CD8-positive, alpha-beta memory T cell (primary cell): ENCODE data around the gene FAM200B. TPM values are rescaled to one million over a fixed set of nuclear protein-coding genes. Genes with fewer than 3 reads are reported as not detected.
A peak's percentile ranks its signal among the peaks of the same experiment; 100 is the strongest.

Source experiments
- CTCF ChIA-PET: fragments of 350-600 bp; sonication (Branson Sonifier 250); formaldehyde crosslinking; loops from one replicate; lab custom pipeline; 2021; ENCODE audit warnings: antibody characterized with exemption; lab: Charles Lee
- POLR2A ChIA-PET: fragments of 350-600 bp; sonication (Branson Sonifier 250); formaldehyde crosslinking; loops from one replicate; lab custom pipeline; 2021; ENCODE audit warnings: antibody characterized with exemption; lab: Charles Lee
- DNase-seq, 5 donors: peaks; one replicate each; pipeline versions ENCODE4 v3.0.0 to v3.0.0-alpha.2; 2020 to 2022; ENCODE audit warnings: mixed read lengths in 1 of 5
- H3K27ac ChIP-seq: one replicate; pipeline ENCODE4 v1.7.0; 2013; ENCODE audit warnings: low read depth, mild to moderate bottlenecking, low read length, moderate library complexity
- H3K27me3 ChIP-seq: 2 replicates; pipeline ENCODE4 v1.7.0; 2013; ENCODE audit warnings: low read length, mild to moderate bottlenecking; ENCODE audit not compliant: insufficient read depth, poor library complexity, severe bottlenecking
- H3K36me3 ChIP-seq: 2 replicates; pipeline ENCODE4 v1.7.0; 2013; ENCODE audit warnings: mild to moderate bottlenecking, low read length, moderate library complexity; ENCODE audit not compliant: insufficient read depth
- H3K4me1 ChIP-seq: 2 replicates; pipeline ENCODE4 v1.7.0; 2013; ENCODE audit warnings: mild to moderate bottlenecking, low read length, moderate library complexity; ENCODE audit not compliant: insufficient read depth
- H3K4me3 ChIP-seq: 2 replicates; pipeline ENCODE4 v1.7.0; 2013; ENCODE audit warnings: mild to moderate bottlenecking, low read length
- H3K9me3 ChIP-seq: 2 replicates; pipeline ENCODE4 v1.7.0; 2013; ENCODE audit warnings: mild to moderate bottlenecking, low read length
- H3K27ac Mint-ChIP-seq, 8 donors: one replicate each; pipeline ENCODE4 v1.8.0; 2020 to 2021; ENCODE audit warnings: mixed read lengths in 8 of 8, mild to moderate bottlenecking in 6 of 8, inconsistent platforms in 3 of 8, moderate library complexity in 3 of 8
- H3K27me3 Mint-ChIP-seq, 2 donors: one replicate each; pipeline ENCODE4 v1.8.0; 2020 to 2021; ENCODE audit warnings: mixed read lengths in 2 of 2, mild to moderate bottlenecking in 1 of 2, moderate library complexity in 1 of 2
- H3K36me3 Mint-ChIP-seq, 3 donors: one replicate each; pipeline ENCODE4 v1.8.0; 2020 to 2021; ENCODE audit warnings: mixed read lengths in 3 of 3, inconsistent platforms in 1 of 3, mild to moderate bottlenecking in 1 of 3
- H3K4me1 Mint-ChIP-seq, 3 donors: one replicate each; pipeline ENCODE4 v1.8.0; 2020 to 2021; ENCODE audit warnings: mixed read lengths in 3 of 3, inconsistent platforms in 1 of 3, mild to moderate bottlenecking in 1 of 3
- H3K4me3 Mint-ChIP-seq, 7 donors: one replicate each; pipeline ENCODE4 v1.8.0; 2020 to 2021; ENCODE audit warnings: mixed read lengths in 7 of 7, mild to moderate bottlenecking in 6 of 7, moderate library complexity in 4 of 7, inconsistent platforms in 2 of 7
- H3K9me3 Mint-ChIP-seq, 5 donors: one replicate each; pipeline ENCODE4 v1.8.0; 2020 to 2022; ENCODE audit warnings: mixed read lengths in 5 of 5, mild to moderate bottlenecking in 3 of 5, moderate library complexity in 2 of 5, inconsistent platforms in 1 of 5
- polyA plus RNA-seq: library from polyadenylated mRNA; unstranded; fragments of 300-500 nt; fragmentation: Illumina TruSeq; gene quantifications from one replicate; pipeline ENCODE4 v1.2.3, GENCODE V29; 2021
- total RNA-seq, 2 experiments: library from RNA; stranded (reverse); gene quantifications; one replicate each; pipeline ENCODE4 v1.2.3, GENCODE V29; 2021

The FAM200B gene
- 10 to 100 TPM; 10.0 to 12.7 TPM for total RNA-seq
- 80.7 TPM for polyA plus RNA-seq

DNA sequence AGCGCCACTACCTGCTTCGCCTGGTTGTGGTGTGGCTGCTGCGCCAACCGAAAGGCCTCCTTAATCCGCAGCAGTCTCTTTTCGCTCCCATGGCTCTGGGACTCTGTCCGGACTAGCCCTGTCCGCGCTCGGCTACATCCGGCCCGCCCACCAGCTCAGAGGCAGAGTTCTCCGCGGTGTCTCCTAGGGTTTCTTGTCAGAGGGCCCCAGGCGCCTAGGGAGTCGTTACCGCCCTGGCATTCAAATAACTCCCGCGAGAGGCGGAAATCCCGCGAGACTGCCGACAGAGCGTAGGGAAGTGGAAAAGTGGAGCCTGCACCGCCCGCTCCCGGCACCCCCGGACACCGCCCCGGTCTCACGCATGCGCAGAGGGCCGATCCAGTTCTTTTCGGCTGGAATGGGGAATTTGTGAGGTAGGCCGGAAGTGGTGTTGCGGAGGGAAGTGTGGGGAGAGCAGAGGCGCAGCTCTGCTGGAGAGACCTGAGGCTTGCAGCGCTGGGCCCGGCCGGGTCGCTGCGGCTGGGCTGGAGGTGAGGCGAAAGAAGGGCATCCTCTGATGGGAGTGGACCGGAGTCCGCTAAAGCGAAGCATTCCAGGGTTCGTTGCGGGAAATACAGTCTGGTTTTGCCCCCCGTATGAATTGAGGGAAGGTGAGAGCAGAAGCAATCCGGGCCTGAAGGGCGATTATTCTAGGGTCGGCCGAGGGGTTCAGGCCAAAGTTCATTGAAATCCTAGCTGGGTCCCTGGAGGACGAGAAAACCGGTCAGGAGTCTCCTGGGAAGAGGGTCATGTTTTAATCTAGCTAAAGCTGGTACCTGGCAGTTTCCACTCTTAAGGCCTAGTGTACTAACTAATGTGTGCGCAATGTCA is at the start of gene FAM200B:
TSS of gene FAM200B (plus strand) at position 456 of the 870 bp plus-strand sequence. CDS start 5,151 bp downstream, outside the sequence.
- Mint-ChIP-seq H3K4me3 (peak within 1 kb of the TSS; percentile 92 to 98 (median 96)), H3K36me3 (peaks cover 3 to 24% (median 6%) of the 10 kb centered on the region in 3 donors), H3K27ac (peak within 1 kb of the TSS; percentile 89 to 98 (median 98)), H3K4me1 (peaks cover 30 to 49% (median 45%) of the 10 kb centered on the region in 3 donors), H3K27me3 (no peaks in the 10 kb centered on the region), H3K9me3 (no peaks in the 10 kb centered on the region)
- Histone ChIP-seq H3K27ac (peak within 1 kb of the TSS; percentile 88), H3K36me3 (no peaks in the 10 kb centered on the region), H3K4me1 (peaks cover 20% of the 10 kb centered on the region), H3K9me3 (no peaks in the 10 kb centered on the region), H3K27me3 (no peaks in the 10 kb centered on the region), H3K4me3 (peak within 1 kb of the TSS; percentile 97)
- ChIA-PET CTCF (interaction anchor here (1.2 to 2.3 kb wide), 2 partner anchors 26 to 27 kb away, joined by 3 to 7 read pairs; partner anchors contain the start of gene FBXL5), POLR2A (interaction anchor here (2.0 kb wide), 1 partner anchor 27 kb away, joined by 14 read pairs; the partner anchor contains the start of gene FBXL5)
- DNase-seq = peak; percentile 91 to 98 (median 95)

- no peak for DNase-seq
- H3K4me1 ChIP-seq = no peaks in the 10 kb centered on the region
- H3K27me3 ChIP-seq = no peaks in the 10 kb centered on the region
- no peak overlapping the region for H3K4me3 ChIP-seq
- Mint-ChIP-seq H3K4me1 (peaks cover 7 to 17% (median 15%) of the 10 kb centered on the region in 3 donors), H3K27ac (peak overlapping the region in 2 of 8 donors; percentile 32 to 61), H3K27me3 (no peaks in the 10 kb centered on the region), H3K36me3 (peaks cover 14 to 64% (median 24%) of the 10 kb centered on the region in 3 donors), H3K4me3 (no peak overlapping the region), H3K9me3 (no peaks in the 10 kb centered on the region)
- ChIA-PET CTCF (no interaction called here), POLR2A (no interaction called here)
- H3K27ac ChIP-seq = no peak overlapping the region
- peaks cover 24% of the 10 kb centered on the region for H3K36me3 ChIP-seq
- no peaks in the 10 kb centered on the region for H3K9me3 ChIP-seq
Measured at GRCh38 chr4:15636818-15637217, 44.8 kb upstream of the FAM200B start.

- no peak overlapping the region for H3K27ac ChIP-seq
- no peak overlapping the region for H3K4me3 ChIP-seq
- H3K27me3 ChIP-seq = no peaks in the 10 kb centered on the region
- Mint-ChIP-seq H3K27ac (no peak overlapping the region), H3K36me3 (peaks cover 7 to 58% (median 16%) of the 10 kb centered on the region in 3 donors), H3K9me3 (no peaks in the 10 kb centered on the region), H3K4me3 (no peak overlapping the region), H3K4me1 (peaks cover 14 to 30% (median 26%) of the 10 kb centered on the region in 3 donors), H3K27me3 (no peaks in the 10 kb centered on the region)
- H3K4me1 ChIP-seq = no peaks in the 10 kb centered on the region
- no peaks in the 10 kb centered on the region for H3K9me3 ChIP-seq
- POLR2A ChIA-PET = no interaction called here
- peaks cover 24% of the 10 kb centered on the region for H3K36me3 ChIP-seq
- CTCF ChIA-PET = interaction anchor here (1.2 kb wide), 1 partner anchor 11 kb away, joined by 5 read pairs; no protein-coding TSS in a partner anchor
- no peak for DNase-seq
Measured at GRCh38 chr4:15638418-15638817, 43.2 kb upstream of the FAM200B start.

GRCh38 chr4:15648600-15648999 is 33.0 kb upstream of the FAM200B start:
- Mint-ChIP-seq H3K27me3 (no peaks in the 10 kb centered on the region), H3K27ac (peak overlapping the region in 4 of 8 donors; percentile 10 to 90 (median 36)), H3K4me3 (peak overlapping the region in 3 of 7 donors; percentile 5 to 64 (median 33)), H3K36me3 (peaks cover 0 to 6% (median 0%) of the 10 kb centered on the region in 3 donors), H3K4me1 (peaks cover 66 to 85% (median 78%) of the 10 kb centered on the region in 3 donors), H3K9me3 (no peaks in the 10 kb centered on the region)
- ChIA-PET CTCF (no interaction called here), POLR2A (no interaction called here)
- Histone ChIP-seq H3K9me3 (no peaks in the 10 kb centered on the region), H3K27ac (no peak overlapping the region), H3K4me1 (peaks cover 65% of the 10 kb centered on the region), H3K27me3 (no peaks in the 10 kb centered on the region), H3K4me3 (no peak overlapping the region), H3K36me3 (no peaks in the 10 kb centered on the region)
- no peak for DNase-seq

DNA sequence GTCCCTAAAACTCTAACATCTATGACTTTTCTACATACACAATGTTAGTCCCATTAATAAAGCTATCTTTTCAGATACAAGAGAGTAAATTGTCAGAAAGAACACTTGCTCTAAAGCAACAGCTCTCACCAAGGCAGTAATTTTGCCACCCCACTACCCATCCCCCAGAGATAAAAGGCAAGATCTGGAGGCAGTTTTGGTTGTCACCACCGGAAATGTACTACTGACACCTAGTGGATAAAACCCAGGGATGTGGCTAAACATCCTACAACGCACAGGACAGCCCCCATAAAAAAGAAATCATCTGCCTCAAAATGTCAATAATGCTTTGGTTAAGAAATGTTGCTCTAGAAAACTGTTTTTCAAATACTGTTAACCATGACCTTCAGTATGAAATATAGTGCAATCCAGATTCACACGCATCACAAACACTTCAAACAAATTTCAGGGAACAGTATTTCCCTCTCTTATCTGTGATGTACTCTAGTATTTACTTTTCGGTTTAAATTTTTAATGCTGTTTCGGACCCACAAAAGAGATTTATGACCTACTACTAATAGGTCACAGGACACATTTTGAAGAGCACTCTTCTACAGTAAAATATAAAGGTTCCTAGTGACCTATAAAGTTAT is 31.6 kb upstream of the FAM200B start:
- H3K9me3 Mint-ChIP-seq = no peaks in the 10 kb centered on the region
- no peaks in the 10 kb centered on the region for H3K36me3 ChIP-seq
- H3K4me3 ChIP-seq = no peak overlapping the region
- H3K4me1 Mint-ChIP-seq = peaks cover 64 to 83% (median 75%) of the 10 kb centered on the region in 3 donors
- H3K27me3 Mint-ChIP-seq = no peaks in the 10 kb centered on the region
- no peaks in the 10 kb centered on the region for H3K9me3 ChIP-seq
- peak overlapping the region; percentile 15 to 80 (median 51) for H3K4me3 Mint-ChIP-seq
- DNase-seq = peak; percentile 17 to 78 (median 73)
- ChIA-PET POLR2A (no interaction called here), CTCF (interaction anchor here (0.7 to 1.3 kb wide), 4 partner anchors 9 to 415 kb away, joined by 3 to 5 read pairs (median 4); no protein-coding TSS in a partner anchor)
- H3K27ac ChIP-seq = no peak overlapping the region
- H3K4me1 ChIP-seq = peaks cover 69% of the 10 kb centered on the region
- no peaks in the 10 kb centered on the region for H3K27me3 ChIP-seq
- H3K27ac Mint-ChIP-seq = peak overlapping the region in 7 of 8 donors; percentile 23 to 89 (median 60)
- H3K36me3 Mint-ChIP-seq = peaks cover 0 to 8% (median 0%) of the 10 kb centered on the region in 3 donors

GRCh38 chr4:15651676-15652075 is 30.0 kb upstream of the FAM200B start:
- H3K4me3 Mint-ChIP-seq = peak overlapping the region; percentile 18 to 58 (median 42)
- Histone ChIP-seq H3K27ac (no peak overlapping the region), H3K9me3 (no peaks in the 10 kb centered on the region), H3K27me3 (no peaks in the 10 kb centered on the region), H3K4me1 (peaks cover 71% of the 10 kb centered on the region), H3K4me3 (no peak overlapping the region), H3K36me3 (no peaks in the 10 kb centered on the region)
- no peaks in the 10 kb centered on the region for H3K27me3 Mint-ChIP-seq
- H3K36me3 Mint-ChIP-seq = peaks cover 0 to 11% (median 0%) of the 10 kb centered on the region in 3 donors
- ChIA-PET CTCF (interaction anchor here (1.0 to 1.6 kb wide), 3 partner anchors 41 to 487 kb away, joined by 3 read pairs; no protein-coding TSS in a partner anchor), POLR2A (no interaction called here)
- H3K27ac Mint-ChIP-seq = peak overlapping the region in 6 of 8 donors; percentile 0 to 96 (median 37)
- no peaks in the 10 kb centered on the region for H3K9me3 Mint-ChIP-seq
- peak in 1 of 5 donors; percentile 26 for DNase-seq
- H3K4me1 Mint-ChIP-seq = peaks cover 64 to 78% (median 75%) of the 10 kb centered on the region in 3 donors

DNA sequence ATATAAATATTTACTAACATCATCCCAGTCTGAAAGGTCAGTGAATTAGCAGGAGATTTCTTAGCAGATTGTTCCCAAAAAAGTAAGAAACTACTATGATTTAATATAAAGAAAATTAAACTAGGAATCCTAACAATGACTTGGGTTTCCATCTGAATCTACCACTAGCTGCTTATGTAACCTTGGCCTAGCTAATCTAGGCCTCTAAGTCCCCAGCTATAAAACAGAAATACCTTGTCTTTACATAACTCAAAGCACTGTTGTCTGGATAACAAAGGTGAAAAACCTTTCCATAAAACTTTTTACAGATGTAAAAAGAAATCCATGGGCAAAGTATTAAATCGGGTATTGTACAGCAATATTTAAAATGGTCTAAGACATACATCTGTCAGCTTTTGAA is 29.4 kb upstream of the FAM200B start:
- Histone ChIP-seq H3K27me3 (no peaks in the 10 kb centered on the region), H3K9me3 (no peaks in the 10 kb centered on the region), H3K27ac (no peak overlapping the region), H3K4me3 (no peak overlapping the region), H3K36me3 (no peaks in the 10 kb centered on the region), H3K4me1 (peaks cover 71% of the 10 kb centered on the region)
- Mint-ChIP-seq H3K9me3 (no peaks in the 10 kb centered on the region), H3K27me3 (no peaks in the 10 kb centered on the region), H3K27ac (peak overlapping the region in 7 of 8 donors; percentile 0 to 97 (median 43)), H3K36me3 (peaks cover 0 to 11% (median 0%) of the 10 kb centered on the region in 3 donors), H3K4me3 (peak overlapping the region in 5 of 7 donors; percentile 42 to 98 (median 54)), H3K4me1 (peaks cover 65 to 76% (median 73%) of the 10 kb centered on the region in 3 donors)
- CTCF ChIA-PET = interaction anchor here (1.0 kb wide), 2 partner anchors 420 to 488 kb away, joined by 3 read pairs; no protein-coding TSS in a partner anchor
- POLR2A ChIA-PET = no interaction called here
- no peak for DNase-seq
